AG04449 (cell line): ENCODE measurements around the gene VPS39.

ENCODE experiments used
- CTCF ChIA-PET: fragments of 350-600 bp; formaldehyde crosslinking; extraction: SDS; loops from one replicate; lab custom pipeline; 2021; ENCODE audit warnings: antibody characterized with exemption; lab: Yijun Ruan, JAX
- POLR2A ChIA-PET: fragments of 400-600, 350-600 bp; formaldehyde crosslinking; extraction: SDS; loops from one replicate; lab custom pipeline; 2020; ENCODE audit warnings: antibody characterized with exemption, inconsistent platforms; lab: Yijun Ruan, JAX
- DNase-seq: peaks from one replicate; pipeline ENCODE4 v3.0.0-alpha.2; 2010; ENCODE audit warnings: low read depth, low spot score
- H3K4me3 ChIP-seq: 2 replicates; pipeline ENCODE4 v1.5.1; 2011; ENCODE audit warnings: low read depth, mild to moderate bottlenecking, control low read depth, low read length
- CTCF ChIP-seq: IDR thresholded peaks from one replicate; pipeline ENCODE4 v1.5.1; 2011; ENCODE audit warnings: mild to moderate bottlenecking, moderate library complexity, low read length, control low read depth, inconsistent platforms; ENCODE audit not compliant: insufficient read depth; ENCODE audit errors: missing control alignments

The VPS39 gene

GRCh38 chr15:42217568-42217967 lies 9.5 kb upstream of the VPS39 start:
- ChIA-PET CTCF (interaction anchor here (0.8 kb wide), 1 partner anchor 171 kb away, joined by 3 read pairs; no protein-coding TSS in a partner anchor), POLR2A (no interaction called here)
- no peak overlapping the region for H3K4me3 ChIP-seq
- DNase-seq = no peak
- no peak for TF ChIP-seq CTCF

- ChIA-PET POLR2A (interaction anchor here (1.1 kb wide), 1 partner anchor 8 kb away, joined by 3 read pairs; the partner anchor contains the start of gene VPS39), CTCF (no interaction called here)
- DNase-seq = no peak
- TF ChIP-seq CTCF = no peak
- H3K4me3 ChIP-seq = no peak overlapping the region
Observed at GRCh38 chr15:42215913-42216829, 8.1 kb upstream of the VPS39 start.

DNA sequence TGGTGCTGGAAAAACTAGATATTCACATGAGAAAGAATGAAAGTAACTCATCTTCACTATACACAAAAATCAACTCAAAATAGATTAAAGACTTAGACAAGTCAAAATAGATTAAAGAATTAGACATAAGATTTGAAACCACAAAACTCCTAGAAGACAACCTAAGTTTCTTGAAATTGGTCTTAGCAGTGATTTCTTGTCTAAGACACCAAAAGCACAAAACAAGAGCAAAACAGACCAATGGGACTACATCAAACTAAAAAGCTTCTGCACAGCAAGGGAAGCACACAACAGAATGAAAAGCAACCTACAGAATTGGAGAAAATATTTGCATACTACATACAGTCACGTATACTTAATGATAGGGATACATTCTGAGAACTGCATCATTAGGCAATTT lies 6.5 kb upstream of the VPS39 start:
- ChIA-PET CTCF (no interaction called here), POLR2A (no interaction called here)
- H3K4me3 ChIP-seq = no peak overlapping the region
- DNase-seq = no peak
- no peak for TF ChIP-seq CTCF

GRCh38 chr15:42213511-42213910 lies 5.4 kb upstream of the VPS39 start:
- no peak for DNase-seq
- H3K4me3 ChIP-seq = no peak overlapping the region
- POLR2A ChIA-PET = no interaction called here
- no peak for TF ChIP-seq CTCF
- CTCF ChIA-PET = interaction anchor here (1.2 kb wide), 1 partner anchor 259 kb away, joined by 3 read pairs; no protein-coding TSS in a partner anchor

DNA sequence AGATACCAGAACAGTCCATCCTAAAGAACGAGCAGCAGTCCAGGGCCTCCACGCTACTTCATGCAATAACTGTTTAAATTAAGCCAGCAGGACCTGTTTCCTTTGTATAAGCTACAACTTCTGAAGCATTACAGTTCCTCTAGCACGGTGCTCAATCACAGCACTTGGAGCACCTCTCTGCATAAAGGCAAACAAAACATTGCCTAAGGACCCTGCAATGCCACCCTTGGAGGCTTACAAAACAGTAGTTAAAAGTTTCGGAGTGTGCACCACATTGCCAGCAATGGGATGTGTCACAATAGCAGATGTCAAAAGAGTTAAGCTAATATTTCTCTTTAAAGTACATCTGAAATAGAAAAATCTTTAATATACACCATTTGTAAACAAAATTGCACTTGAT lies 2.6 kb upstream of the VPS39 start:
- ChIA-PET POLR2A (interaction anchor here (0.6 kb wide), 1 partner anchor 222 kb away, joined by 4 read pairs; no protein-coding TSS in a partner anchor), CTCF (interaction anchor here (0.9 to 1.7 kb wide), 2 partner anchors 11 to 174 kb away, joined by 4 to 6 read pairs; no protein-coding TSS in a partner anchor)
- no peak for DNase-seq
- no peak overlapping the region for H3K4me3 ChIP-seq
- TF ChIP-seq CTCF = no peak

GRCh38 chr15:42206406-42206805 lies 1.7 kb downstream of the VPS39 start:
- CTCF ChIA-PET = interaction anchor here (2.9 kb wide), 1 partner anchor 179 kb away, joined by 15 read pairs; no protein-coding TSS in a partner anchor
- POLR2A ChIA-PET = no interaction called here
- DNase-seq = no peak
- TF ChIP-seq CTCF = no peak
- H3K4me3 ChIP-seq = no peak overlapping the region
